Superior temporal gyrus (tissue), 1 donor: ENCODE results near the gene PI4KA.
"Not testable (repeated sequence)": the region's sequence is repeated elsewhere in the genome, so short reads cannot be mapped to it uniquely, and the experiment has no call there.

Source experiments
- DNase-seq: peaks from one replicate; pipeline ENCODE4 v3.0.0-alpha.2; 2016; ENCODE audit errors: extremely low spot score

Gene PI4KA

GRCh38 chr22:20695205-20695604, 163.4 kb downstream of the PI4KA start:
- DNase-seq, result not testable (repeated sequence)

GRCh38 chr22:20694256-20694655, 164.4 kb downstream of the PI4KA start:
- DNase-seq, result not testable (repeated sequence)

GRCh38 chr22:20692926-20693325, 165.7 kb downstream of the PI4KA start:
- not testable (repeated sequence) for DNase-seq

GRCh38 chr22:20690586-20691317, 167.9 kb downstream of the PI4KA start:
- not testable (repeated sequence) for DNase-seq

- not testable (repeated sequence) for DNase-seq
Measured at GRCh38 chr22:20687356-20688172, 171.0 kb downstream of the PI4KA start.

GRCh38 chr22:20685764-20686163, 172.8 kb downstream of the PI4KA start:
- not testable (repeated sequence) for DNase-seq

GRCh38 chr22:20678792-20679435, 179.7 kb downstream of the PI4KA start:
- not testable (repeated sequence) for DNase-seq

- no peak for DNase-seq
Measured at GRCh38 chr22:20677684-20678242, 180.8 kb downstream of the PI4KA start.

- not testable (repeated sequence) for DNase-seq
Measured at GRCh38 chr22:20675613-20676012, 183.0 kb downstream of the PI4KA start.

GRCh38 chr22:20674998-20675397, 183.6 kb downstream of the PI4KA start:
- DNase-seq, result no peak

GRCh38 chr22:20673295-20674195, 185.1 kb downstream of the PI4KA start:
- DNase-seq, result no peak

- DNase-seq, result no peak
Measured at GRCh38 chr22:20672732-20673131, 185.9 kb downstream of the PI4KA start.

- DNase-seq, result no peak
Measured at GRCh38 chr22:20672082-20672424, 186.6 kb downstream of the PI4KA start.

- no peak for DNase-seq
Measured at GRCh38 chr22:20671409-20672081, 187.1 kb downstream of the PI4KA start.

- DNase-seq, result not testable (repeated sequence)
Measured at GRCh38 chr22:20670457-20671261, 188.0 kb downstream of the PI4KA start.

- DNase-seq, result not testable (repeated sequence)
Measured at GRCh38 chr22:20669884-20670283, 188.7 kb downstream of the PI4KA start.

- DNase-seq, result not testable (repeated sequence)
Measured at GRCh38 chr22:20669471-20669870, 189.1 kb downstream of the PI4KA start.

- not testable (repeated sequence) for DNase-seq
Measured at GRCh38 chr22:20668769-20669168, 189.8 kb downstream of the PI4KA start.

- DNase-seq, result not testable (repeated sequence)
Measured at GRCh38 chr22:20668226-20668625, 190.4 kb downstream of the PI4KA start.

GRCh38 chr22:20667548-20667947, 191.1 kb downstream of the PI4KA start:
- not testable (repeated sequence) for DNase-seq
